BJ (cell line): ENCODE measurements around the gene ZNF281. TPM values are rescaled to one million over a fixed set of nuclear protein-coding genes. Genes with fewer than 3 reads are reported as not detected.

ENCODE experiments used
- CTCF ChIA-PET: fragments of 350-600 bp; formaldehyde crosslinking; extraction: SDS; loops from one replicate; lab custom pipeline; 2021; ENCODE audit warnings: antibody characterized with exemption, inconsistent platforms; lab: Yijun Ruan, JAX
- POLR2A ChIA-PET: fragments of 300-600 bp; sonication (Branson Sonifier 250); formaldehyde crosslinking; extraction: SDS; loops from one replicate; lab custom pipeline; 2021; ENCODE audit warnings: antibody characterized with exemption; lab: Charles Lee
- DNase-seq: peaks from one replicate; pipeline ENCODE4 v3.0.0-alpha.2; 2011; ENCODE audit warnings: low read depth
- H3K27me3 ChIP-seq: 2 replicates; pipeline ENCODE4 v1.6.0; 2011; ENCODE audit warnings: low read length; ENCODE audit not compliant: control insufficient read depth, insufficient read depth
- H3K36me3 ChIP-seq: 2 replicates; pipeline ENCODE4 v1.5.1; 2011; ENCODE audit warnings: low read length; ENCODE audit not compliant: control insufficient read depth, insufficient read depth
- H3K4me3 ChIP-seq: 2 replicates; pipeline ENCODE4 v1.5.1; 2011; ENCODE audit warnings: low read depth, mild to moderate bottlenecking, control low read depth, low read length
- polyA plus RNA-seq: library from polyadenylated mRNA; depleted of rRNA; stranded (reverse); fragments of >200 nt; gene quantifications from 2 replicates; pipeline ENCODE4 v1.2.3, GENCODE V29; 2011
- TF ChIP-seq, protein P1 (sequence below): IDR thresholded peaks from 2 replicates; pipeline ENCODE4 v1.5.1; 2011; ENCODE audit warnings: low read depth, mild to moderate bottlenecking, control low read depth, inconsistent platforms, low read length, moderate library complexity; ENCODE audit not compliant: insufficient read depth

Gene ZNF281
- polyA plus RNA-seq, 1 experiment, result 13.5 TPM

DNA sequence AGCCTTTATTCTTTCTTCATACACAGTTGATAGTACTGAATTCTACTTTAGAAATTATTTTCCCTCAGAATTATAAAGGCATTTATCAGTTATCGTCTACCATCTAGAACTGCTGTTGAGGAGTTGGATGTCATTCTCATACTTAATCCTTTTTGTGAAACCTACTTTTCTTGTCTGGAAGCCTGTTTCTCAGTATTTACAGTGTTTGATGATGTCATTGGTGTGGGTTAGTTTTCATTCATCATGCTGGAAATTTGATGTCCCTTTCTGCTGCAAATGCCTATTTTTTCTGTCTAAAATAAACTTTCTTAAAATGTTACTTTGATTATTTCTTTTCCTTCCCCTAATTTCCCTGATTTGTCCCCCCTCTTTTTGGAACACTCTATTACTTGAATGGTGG, 22.8 kb upstream of the ZNF281 start:
- TF ChIP-seq, protein P1, sequence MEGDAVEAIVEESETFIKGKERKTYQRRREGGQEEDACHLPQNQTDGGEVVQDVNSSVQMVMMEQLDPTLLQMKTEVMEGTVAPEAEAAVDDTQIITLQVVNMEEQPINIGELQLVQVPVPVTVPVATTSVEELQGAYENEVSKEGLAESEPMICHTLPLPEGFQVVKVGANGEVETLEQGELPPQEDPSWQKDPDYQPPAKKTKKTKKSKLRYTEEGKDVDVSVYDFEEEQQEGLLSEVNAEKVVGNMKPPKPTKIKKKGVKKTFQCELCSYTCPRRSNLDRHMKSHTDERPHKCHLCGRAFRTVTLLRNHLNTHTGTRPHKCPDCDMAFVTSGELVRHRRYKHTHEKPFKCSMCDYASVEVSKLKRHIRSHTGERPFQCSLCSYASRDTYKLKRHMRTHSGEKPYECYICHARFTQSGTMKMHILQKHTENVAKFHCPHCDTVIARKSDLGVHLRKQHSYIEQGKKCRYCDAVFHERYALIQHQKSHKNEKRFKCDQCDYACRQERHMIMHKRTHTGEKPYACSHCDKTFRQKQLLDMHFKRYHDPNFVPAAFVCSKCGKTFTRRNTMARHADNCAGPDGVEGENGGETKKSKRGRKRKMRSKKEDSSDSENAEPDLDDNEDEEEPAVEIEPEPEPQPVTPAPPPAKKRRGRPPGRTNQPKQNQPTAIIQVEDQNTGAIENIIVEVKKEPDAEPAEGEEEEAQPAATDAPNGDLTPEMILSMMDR, result no peak
- DNase-seq, result no peak
- H3K36me3 ChIP-seq, result no peaks in the 10 kb centered on the region
- ChIA-PET POLR2A (no interaction called here), CTCF (no interaction called here)
- no peak overlapping the region for H3K4me3 ChIP-seq
- H3K27me3 ChIP-seq, result no peaks in the 10 kb centered on the region

DNA sequence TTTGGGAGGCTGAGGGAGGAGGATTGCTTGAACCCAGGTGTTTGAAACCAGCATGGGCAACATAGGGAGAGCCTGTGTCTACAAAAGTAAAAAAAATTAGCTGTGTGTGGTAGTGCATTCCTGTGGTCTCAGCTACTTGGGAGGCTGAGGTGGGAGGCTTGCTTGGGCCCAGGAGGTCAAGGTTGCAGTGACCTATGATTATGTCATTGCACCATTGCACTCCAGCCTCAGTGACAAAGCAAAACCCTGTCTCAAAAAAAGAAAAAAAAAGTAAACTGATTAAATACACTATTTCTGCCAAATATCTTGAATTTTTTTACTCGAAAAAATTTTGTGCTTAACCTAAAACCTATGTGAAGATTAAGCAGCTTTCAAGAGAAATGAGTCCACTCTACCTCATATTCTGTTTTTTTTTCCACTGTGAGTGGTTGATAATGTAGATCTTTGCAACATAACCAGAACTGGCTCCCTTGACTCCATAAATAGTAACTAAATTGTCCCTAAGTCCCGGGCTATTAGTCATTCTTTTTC, 19.4 kb upstream of the ZNF281 start:
- Histone ChIP-seq H3K36me3 (no peaks in the 10 kb centered on the region), H3K27me3 (no peaks in the 10 kb centered on the region), H3K4me3 (no peak overlapping the region)
- peak; percentile 54 for DNase-seq
- TF ChIP-seq, protein P1, result no peak
- POLR2A ChIA-PET, result interaction anchor here (0.6 kb wide), 1 partner anchor 14 kb away, joined by 3 read pairs; no protein-coding TSS in a partner anchor
- CTCF ChIA-PET, result interaction anchor here (0.6 to 4.7 kb wide), 2 partner anchors 13 to 65 kb away, joined by 3 to 12 read pairs; no protein-coding TSS in a partner anchor

DNA sequence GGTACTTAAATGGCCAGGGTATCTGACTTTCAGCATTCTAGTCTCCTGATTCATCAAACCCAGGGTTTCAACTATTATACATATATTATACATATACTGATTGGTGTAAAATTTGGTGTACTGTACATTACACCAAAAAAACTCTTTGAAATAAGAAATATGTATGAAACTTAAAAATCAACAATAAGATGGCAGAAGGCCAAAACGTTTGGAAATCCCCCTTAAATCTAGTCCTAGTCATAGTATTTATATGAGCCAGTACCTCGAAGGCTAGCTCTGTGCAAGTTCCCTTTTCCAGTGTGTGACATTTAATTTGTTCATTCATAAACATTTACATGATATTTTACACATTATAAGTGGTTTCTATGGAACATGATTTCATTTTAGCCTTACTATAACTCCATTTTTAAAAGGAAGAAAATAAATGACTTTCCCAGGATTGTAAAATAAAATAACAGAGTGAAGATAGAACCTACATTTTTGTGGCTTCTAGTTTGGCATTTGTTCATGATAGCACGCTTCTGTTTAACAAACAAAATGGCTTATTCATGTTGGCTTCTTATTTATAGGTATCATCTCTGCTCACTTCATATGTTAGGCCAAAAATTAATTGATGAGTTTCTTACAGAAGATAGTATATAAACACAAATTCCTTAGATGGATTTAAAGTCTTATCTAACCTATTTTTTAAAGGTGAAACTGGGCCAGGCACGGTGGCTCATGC, 18.8 kb upstream of the ZNF281 start:
- no peak for DNase-seq
- Histone ChIP-seq H3K36me3 (no peaks in the 10 kb centered on the region), H3K4me3 (no peak overlapping the region), H3K27me3 (no peaks in the 10 kb centered on the region)
- TF ChIP-seq, protein P1, result no peak
- ChIA-PET CTCF (interaction anchor here (0.6 to 4.7 kb wide), 3 partner anchors 9 to 64 kb away, joined by 3 to 12 read pairs (median 4); no protein-coding TSS in a partner anchor), POLR2A (interaction anchor here (0.6 kb wide), 1 partner anchor 13 kb away, joined by 3 read pairs; no protein-coding TSS in a partner anchor)

DNA sequence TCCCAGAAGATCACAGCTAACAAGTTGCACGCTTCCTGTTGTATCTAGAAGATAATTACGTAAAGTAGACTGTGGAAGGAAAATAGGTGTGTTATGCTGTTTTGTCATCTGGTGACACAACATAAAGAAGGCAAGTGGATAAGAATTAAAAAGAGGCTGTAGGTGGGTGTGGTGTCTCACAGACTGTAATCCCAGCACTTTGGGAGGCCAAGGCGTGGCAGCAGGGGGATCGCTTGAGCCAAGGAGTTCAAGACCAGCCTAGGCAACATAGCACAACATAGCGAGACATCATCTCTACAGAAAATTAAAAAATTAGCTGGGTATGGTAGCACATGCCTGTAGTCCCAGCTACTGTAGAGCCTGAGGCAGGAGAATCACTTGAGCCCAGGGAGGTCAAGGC, 17.9 kb upstream of the ZNF281 start:
- TF ChIP-seq, protein P1, result no peak
- DNase-seq, result no peak
- no peaks in the 10 kb centered on the region for H3K36me3 ChIP-seq
- no peak overlapping the region for H3K4me3 ChIP-seq
- POLR2A ChIA-PET, result no interaction called here
- no peaks in the 10 kb centered on the region for H3K27me3 ChIP-seq
- CTCF ChIA-PET, result interaction anchor here (0.5 to 4.7 kb wide), 2 partner anchors 11 to 483 kb away, joined by 3 to 12 read pairs; no protein-coding TSS in a partner anchor

DNA sequence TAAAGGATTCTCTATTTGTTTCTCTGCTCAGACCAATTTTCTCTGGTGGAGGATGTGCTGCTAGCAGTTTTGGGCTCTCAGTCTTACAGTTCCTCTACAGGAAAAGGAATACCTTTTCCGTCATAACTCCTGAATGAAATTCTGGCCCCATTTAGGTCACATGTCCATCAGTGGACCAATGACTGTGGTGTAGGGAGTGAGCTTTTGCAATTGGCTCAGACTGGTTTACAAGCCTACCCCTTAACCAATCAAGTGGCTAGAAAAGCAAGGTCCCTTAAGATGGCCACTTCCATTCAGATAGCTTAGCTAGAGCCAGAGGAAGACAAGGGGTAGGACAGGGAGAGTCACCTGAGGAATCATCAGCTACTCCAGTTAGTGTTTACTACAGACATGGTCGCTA, 16.4 kb upstream of the ZNF281 start:
- Histone ChIP-seq H3K27me3 (no peaks in the 10 kb centered on the region), H3K4me3 (no peak overlapping the region), H3K36me3 (no peaks in the 10 kb centered on the region)
- CTCF ChIA-PET, result interaction anchor here (4.7 kb wide), 1 partner anchor 10 kb away, joined by 12 read pairs; no protein-coding TSS in a partner anchor
- POLR2A ChIA-PET, result no interaction called here
- DNase-seq, result no peak
- TF ChIP-seq, protein P1, result no peak
